PC-9 (cell line): Measurements from ENCODE around the gene CRELD2. TPM values are rescaled to one million over a fixed set of nuclear protein-coding genes. Genes with fewer than 3 reads are reported as not detected.

ENCODE experiments used
- BruUV-seq: library from RNA; stranded (reverse); fragments of 400-500 nt; replicated peaks from 2 replicates; lab custom pipeline; 2021; lab: Mats Ljungman, UMichigan
- CTCF ChIA-PET: fragments of 300-600 bp; sonication (Branson Sonifier 250); formaldehyde crosslinking; loops from one replicate; lab custom pipeline; 2022; ENCODE audit warnings: antibody characterized with exemption; lab: Charles Lee
- POLR2A ChIA-PET: fragments of 300-600 bp; sonication (Branson Sonifier 250); formaldehyde crosslinking; loops from one replicate; lab custom pipeline; 2022; ENCODE audit warnings: antibody characterized with exemption; ENCODE audit not compliant: unreplicated experiment; lab: Charles Lee
- DNase-seq, 2 experiments: peaks; one replicate each; pipeline versions ENCODE4 v3.0.0 to v3.0.0-alpha.2; 2015 to 2022; ENCODE audit warnings: mixed read lengths in 1 of 2
- H2AFZ ChIP-seq: fragments of 200-600 bp; sonication (generic); 2 replicates; pipeline ENCODE4 v1.8.1; 2017; ENCODE audit warnings: antibody characterized with exemption
- H3F3A ChIP-seq: fragments of 200-600 bp; sonication (generic); 2 replicates; pipeline ENCODE4 v1.8.1; 2017; ENCODE audit warnings: antibody characterized with exemption, mild to moderate bottlenecking, low read depth; ENCODE audit not compliant: insufficient read depth
- H3K27ac ChIP-seq: fragments of 200-600 bp; sonication (generic); 2 replicates; pipeline ENCODE4 v1.6.1; 2016; ENCODE audit warnings: mixed run types
- H3K27me3 ChIP-seq: fragments of 200-600 bp; sonication (generic); 2 replicates; pipeline ENCODE4 v1.6.1; 2016; ENCODE audit warnings: low read depth, mixed run types; ENCODE audit not compliant: insufficient read depth
- H3K36me3 ChIP-seq: fragments of 200-600 bp; sonication (generic); 2 replicates; pipeline ENCODE4 v1.6.1; 2016; ENCODE audit warnings: low read depth, mixed run types
- H3K4me1 ChIP-seq: fragments of 200-600 bp; sonication (generic); replicated peaks from 2 replicates; pipeline ENCODE4 v1.6.1; 2016; ENCODE audit warnings: mixed run types; ENCODE audit not compliant: insufficient read depth
- H3K4me2 ChIP-seq: fragments of 200-600 bp; sonication (generic); 2 replicates; pipeline ENCODE4 v1.6.1; 2017; ENCODE audit warnings: mixed run types
- H3K4me3 ChIP-seq: fragments of 200-600 bp; sonication (generic); 2 replicates; pipeline ENCODE4 v1.6.1; 2016; ENCODE audit warnings: mixed run types
- H3K79me2 ChIP-seq: fragments of 200-600 bp; sonication (generic); 2 replicates; pipeline ENCODE4 v1.6.1; 2017; ENCODE audit warnings: low read depth, mixed run types
- H3K9me2 ChIP-seq: fragments of 200-600 bp; sonication (generic); 2 replicates; pipeline ENCODE4 v1.8.1; 2017; ENCODE audit warnings: mild to moderate bottlenecking; ENCODE audit not compliant: insufficient read depth
- H3K9me3 ChIP-seq: fragments of 200-600 bp; sonication (generic); 2 replicates; pipeline ENCODE4 v1.8.1; 2016; ENCODE audit warnings: low read depth; ENCODE audit not compliant: insufficient read depth
- H4K20me1 ChIP-seq: fragments of 200-600 bp; sonication (generic); 2 replicates; pipeline ENCODE4 v1.8.1; 2017; ENCODE audit not compliant: insufficient read depth
- CTCF ChIP-seq: fragments of 200-600 bp; sonication (generic); conservative IDR thresholded peaks from 2 replicates; pipeline ENCODE4 v1.6.1; 2017; ENCODE audit warnings: mixed run types, antibody characterized with exemption, mild to moderate bottlenecking, moderate library complexity
- EZH2 ChIP-seq: fragments of 200-600 bp; sonication (generic); IDR thresholded peaks from 2 replicates; pipeline ENCODE4 v1.8.0; 2017; ENCODE audit warnings: antibody characterized with exemption, low read depth
- intact Hi-C: fragments of 100-400 bp; cut with micrococcal nuclease; formaldehyde crosslinking; loops from one replicate; pipeline ENCODE4 v1.10.0; 2022; ENCODE audit not compliant: unreplicated experiment
- total RNA-seq: library from RNA; stranded (reverse); gene quantifications from 2 replicates; pipeline ENCODE4 v1.2.3, GENCODE V29; 2021

Gene CRELD2
- total RNA-seq, 1 experiment from 2014 or later = 30.7 TPM

GRCh38 chr22:49928185-49928495 lies 9.7 kb downstream of the CRELD2 start:
- BruUV-seq = no TSS peak
- intact Hi-C loops = loop anchor here (5.0 kb wide), 1 partner anchor 274 kb away; the partner anchor contains the start of gene SELENOO
- CTCF ChIA-PET = interaction anchor here (0.7 kb wide), 1 partner anchor 99 kb away, joined by 3 read pairs; no protein-coding TSS in a partner anchor

GRCh38 chr22:49928555-49929210 lies 10.2 kb downstream of the CRELD2 start:
- POLR2A ChIA-PET = no interaction called here
- no peak overlapping the region for H3K27ac ChIP-seq
- no peak overlapping the region for H3K4me3 ChIP-seq
- peaks cover 8% of the 10 kb centered on the region; the same call in 1 of the 2 replicates for H3K4me1 ChIP-seq
- no peaks in the 10 kb centered on the region for H3K36me3 ChIP-seq
- BruUV-seq = no TSS peak
- CTCF ChIA-PET = no interaction called here
- H3K9me3 ChIP-seq = no peaks in the 10 kb centered on the region
- no peak for DNase-seq
- H3K79me2 ChIP-seq = no peaks in the 10 kb centered on the region
- H3K4me2 ChIP-seq = no peak overlapping the region
- intact Hi-C loops = loop anchor here (5.0 kb wide), 1 partner anchor 274 kb away; the partner anchor contains the start of gene SELENOO
- peaks cover 48% of the 10 kb centered on the region for H3F3A ChIP-seq
- no peaks in the 10 kb centered on the region; the same call in 1 of the 2 replicates for H3K27me3 ChIP-seq
- H3K9me2 ChIP-seq = no peaks in the 10 kb centered on the region
- no peak overlapping the region for H2AFZ ChIP-seq
- no peaks in the 10 kb centered on the region; the same call in 1 of the 2 replicates for H4K20me1 ChIP-seq
- TF ChIP-seq CTCF = no peak
- TF ChIP-seq EZH2 = no peak

More at GRCh38 chr22:49928185-49928495, 9.7 kb downstream of the CRELD2 start:
- POLR2A ChIA-PET = no interaction called here
- Histone ChIP-seq H3K9me2 (no peaks in the 10 kb centered on the region), H3K4me1 (peaks cover 8% of the 10 kb centered on the region; the same call in 1 of the 2 replicates), H3K79me2 (no peaks in the 10 kb centered on the region), H3K4me3 (no peak overlapping the region), H3K9me3 (no peaks in the 10 kb centered on the region), H3F3A (peaks cover 43% of the 10 kb centered on the region), H3K27me3 (no peaks in the 10 kb centered on the region; the same call in 1 of the 2 replicates), H2AFZ (no peak overlapping the region), H3K4me2 (no peak overlapping the region), H3K36me3 (no peaks in the 10 kb centered on the region), H4K20me1 (no peaks in the 10 kb centered on the region; the same call in 1 of the 2 replicates), H3K27ac (no peak overlapping the region)
- TF ChIP-seq CTCF = no peak
- DNase-seq = no peak

- POLR2A ChIA-PET = no interaction called here
- no peak overlapping the region for H2AFZ ChIP-seq
- H3K4me1 ChIP-seq = peaks cover 13% of the 10 kb centered on the region
- H3K9me2 ChIP-seq = no peaks in the 10 kb centered on the region
- H3F3A ChIP-seq = peaks cover 53% of the 10 kb centered on the region
- no peaks in the 10 kb centered on the region; the same call in 1 of the 2 replicates for H4K20me1 ChIP-seq
- H3K4me3 ChIP-seq = no peak overlapping the region
- H3K79me2 ChIP-seq = no peaks in the 10 kb centered on the region
- no peaks in the 10 kb centered on the region for H3K9me3 ChIP-seq
- CTCF ChIA-PET = no interaction called here
- no peak overlapping the region for H3K27ac ChIP-seq
- TF ChIP-seq EZH2 (no peak), CTCF (peak; percentile 70)
- BruUV-seq = no TSS peak
- DNase-seq = peak in 1 of 2 experiments; percentile 74
- intact Hi-C loops = loop anchor here (5.0 kb wide), 1 partner anchor 273 kb away; the partner anchor contains the start of gene SELENOO
- no peaks in the 10 kb centered on the region for H3K36me3 ChIP-seq
- H3K27me3 ChIP-seq = no peaks in the 10 kb centered on the region; the same call in 1 of the 2 replicates
- H3K4me2 ChIP-seq = peak overlapping the region; percentile 53
Observed at GRCh38 chr22:49929211-49929979, 11.0 kb downstream of the CRELD2 start.
